H1 (cell line): ENCODE data around the gene NELL1. TPM values are rescaled to one million over a fixed set of nuclear protein-coding genes. Genes with fewer than 3 reads are reported as not detected.

Experiments used
- CTCF ChIA-PET: fragments of 300-600 bp; sonication (Branson Sonifier 250); formaldehyde crosslinking; loops from one replicate; lab custom pipeline; 2021; ENCODE audit not compliant: partially characterized antibody; lab: Charles Lee
- POLR2A ChIA-PET: fragments of 300-600 bp; sonication (Branson Sonifier 250); formaldehyde crosslinking; loops from one replicate; lab custom pipeline; 2021; ENCODE audit warnings: inconsistent platforms; ENCODE audit not compliant: partially characterized antibody; lab: Charles Lee
- DNase-seq, 2 experiments: peaks; one replicate each; pipeline versions ENCODE4 v3.0.0 to v3.0.0-alpha.2; 2010 to 2022; ENCODE audit warnings: low spot score in 2 of 2, low read depth in 1 of 2, mixed read lengths in 1 of 2
- FAIRE-seq: peaks from 2 replicates; lab custom pipeline; 2011; peaks lifted over from hg19 to GRCh38; lab: Jason Lieb, UNC
- H2AFZ ChIP-seq: 2 replicates; pipeline ENCODE4 v1.8.1; 2012; ENCODE audit warnings: low read length, inconsistent platforms
- H2AK5ac ChIP-seq: 2 replicates; pipeline ENCODE4 v1.6.1; 2013; ENCODE audit warnings: low read depth, low read length
- H2BK120ac ChIP-seq: replicated peaks from 2 replicates; pipeline ENCODE3; 2013; ENCODE audit warnings: low read depth, low read length, inconsistent platforms
- H2BK12ac ChIP-seq: 2 replicates; pipeline ENCODE4 v1.6.1; 2013; ENCODE audit warnings: low read depth, low read length
- H2BK15ac ChIP-seq: 2 replicates; pipeline ENCODE4 v1.6.1; 2013; ENCODE audit warnings: low read length
- H2BK20ac ChIP-seq: 2 replicates; pipeline ENCODE4 v1.6.1; 2013; ENCODE audit warnings: low read length
- H2BK5ac ChIP-seq: 2 replicates; pipeline ENCODE4 v1.6.1; 2013; ENCODE audit warnings: low read depth, low read length
- H3K14ac ChIP-seq: 2 replicates; pipeline ENCODE4 v1.6.1; 2013; ENCODE audit warnings: inconsistent platforms; ENCODE audit not compliant: insufficient read length
- H3K18ac ChIP-seq: 2 replicates; pipeline ENCODE4 v1.6.1; 2013; ENCODE audit warnings: low read length; ENCODE audit errors: extremely low read depth
- H3K23ac ChIP-seq: 2 replicates; pipeline ENCODE4 v1.6.1; 2013; ENCODE audit warnings: inconsistent platforms; ENCODE audit not compliant: insufficient read length
- H3K23me2 ChIP-seq: 2 replicates; pipeline ENCODE4 v1.6.1; 2013; ENCODE audit warnings: low read depth, low read length
- H3K27ac ChIP-seq: 2 replicates; pipeline ENCODE4 v1.6.1; 2011; ENCODE audit warnings: low read depth, low read length, inconsistent platforms
- H3K27me3 ChIP-seq, 4 experiments: replicated peaks in 1 of 4; 1 replicate in 1 of 4; 2 replicates in 3 of 4; pipeline versions ENCODE4 v1.6.1 to v1.8.1; 2011 to 2013; ENCODE audit warnings: low read length in 3 of 4, mild to moderate bottlenecking in 3 of 4, inconsistent platforms in 2 of 4, mixed read lengths in 2 of 4, moderate library complexity in 1 of 4; ENCODE audit not compliant: control insufficient read depth in 3 of 4, insufficient read depth in 3 of 4; ENCODE audit errors: extremely low read depth in 1 of 4
- H3K36me3 ChIP-seq, 4 experiments: 2 replicates each; pipeline versions ENCODE4 v1.6.1 to v1.8.1; 2011 to 2013; ENCODE audit warnings: mild to moderate bottlenecking in 4 of 4, low read length in 3 of 4, moderate library complexity in 2 of 4, control low read depth in 1 of 4, inconsistent platforms in 1 of 4; ENCODE audit not compliant: insufficient read depth in 4 of 4, control insufficient read depth in 2 of 4
- H3K4ac ChIP-seq: replicated peaks from 2 replicates; pipeline ENCODE3; 2013; ENCODE audit warnings: low read length, low read depth, mixed read lengths, inconsistent platforms; ENCODE audit not compliant: insufficient read length
- H3K4me1 ChIP-seq, 4 experiments: replicated peaks in 1 of 4; 1 replicate in 1 of 4; 2 replicates in 3 of 4; pipeline versions ENCODE4 v1.6.1 to v1.8.1; 2011 to 2013; ENCODE audit warnings: low read length in 3 of 4, inconsistent platforms in 2 of 4, mixed read lengths in 1 of 4; ENCODE audit not compliant: insufficient read depth in 4 of 4, control insufficient read depth in 3 of 4
- H3K4me2 ChIP-seq, 2 experiments: 2 replicates each; pipeline versions ENCODE4 v1.6.1 to v1.8.1; 2011 to 2013; ENCODE audit warnings: low read depth in 2 of 2, low read length in 2 of 2, control low read depth in 1 of 2, inconsistent platforms in 1 of 2, mild to moderate bottlenecking in 1 of 2; ENCODE audit not compliant: insufficient read depth in 1 of 2
- H3K4me3 ChIP-seq, 4 experiments: fragments of 200-600, 300-600 bp in 1 of 4; sonication (generic), shearing (Covaris generic), sonication (Bioruptor Twin) in 1 of 4; 2 replicates each; pipeline versions ENCODE4 v1.5.1 to v1.8.1; 2011 to 2016; ENCODE audit warnings: low read length in 4 of 4, low read depth in 3 of 4, control low read depth in 2 of 4, inconsistent platforms in 2 of 4, mild to moderate bottlenecking in 2 of 4, mixed read lengths in 1 of 4, moderate library complexity in 1 of 4; ENCODE audit not compliant: insufficient read depth in 2 of 4; ENCODE audit errors: extremely low read depth in 1 of 4
- H3K56ac ChIP-seq: replicated peaks from 2 replicates; pipeline ENCODE3; 2013; ENCODE audit warnings: low read depth, mild to moderate bottlenecking, mixed read lengths, low read length, inconsistent platforms; ENCODE audit not compliant: insufficient read length
- H3K79me1 ChIP-seq: 2 replicates; pipeline ENCODE4 v1.6.1; 2013; ENCODE audit warnings: low read depth, low read length, control low read depth
- H3K79me2 ChIP-seq, 2 experiments: 2 replicates each; pipeline versions ENCODE4 v1.6.1 to v1.8.1; 2012 to 2013; ENCODE audit warnings: low read length in 2 of 2, mild to moderate bottlenecking in 2 of 2, inconsistent platforms in 1 of 2; ENCODE audit not compliant: insufficient read depth in 2 of 2, control insufficient read depth in 1 of 2
- H3K9ac ChIP-seq, 4 experiments: replicated peaks in 1 of 4; 1 replicate in 1 of 4; 2 replicates in 3 of 4; pipeline versions ENCODE4 v1.6.1 to v1.8.1; 2011 to 2013; ENCODE audit warnings: low read depth in 3 of 4, low read length in 3 of 4, control low read depth in 2 of 4, mild to moderate bottlenecking in 2 of 4, moderate library complexity in 2 of 4, inconsistent platforms in 1 of 4; ENCODE audit errors: extremely low read depth in 1 of 4
- H3K9me3 ChIP-seq, 2 experiments: 2 replicates each; pipeline versions ENCODE4 v1.6.1 to v1.8.1; 2012 to 2013; ENCODE audit warnings: mild to moderate bottlenecking in 2 of 2, moderate library complexity in 2 of 2, control low read depth in 1 of 2, inconsistent platforms in 1 of 2, low read depth in 1 of 2, low read length in 1 of 2, mixed read lengths in 1 of 2; ENCODE audit not compliant: insufficient read depth in 2 of 2
- H4K20me1 ChIP-seq, 2 experiments: replicated peaks in 1 of 2; 2 replicates each; pipeline versions ENCODE3 to v1.8.1; 2011 to 2013; ENCODE audit warnings: inconsistent platforms in 2 of 2, low read length in 2 of 2, mild to moderate bottlenecking in 1 of 2; ENCODE audit not compliant: insufficient read depth in 2 of 2, control insufficient read depth in 1 of 2
- H4K5ac ChIP-seq: 2 replicates; pipeline ENCODE4 v1.6.1; 2013; ENCODE audit warnings: low read length, low read depth, mixed read lengths, inconsistent platforms; ENCODE audit not compliant: insufficient read length
- H4K8ac ChIP-seq: 2 replicates; pipeline ENCODE4 v1.8.0; 2013; ENCODE audit warnings: mild to moderate bottlenecking, moderate library complexity, low read length, inconsistent platforms; ENCODE audit not compliant: insufficient read depth; ENCODE audit errors: extremely low read depth
- H4K91ac ChIP-seq: replicated peaks from 2 replicates; pipeline ENCODE3; 2013; ENCODE audit warnings: low read length, mixed read lengths, inconsistent platforms; ENCODE audit not compliant: insufficient read length
- CTCF ChIP-seq, 3 experiments: IDR thresholded peaks; 1 replicate in 2 of 3; 2 replicates in 1 of 3; pipeline versions ENCODE4 v1.5.1 to v1.6.1; 2011; ENCODE audit warnings: low read length in 3 of 3, mild to moderate bottlenecking in 3 of 3, inconsistent platforms in 2 of 3, low read depth in 1 of 3, moderate library complexity in 1 of 3; ENCODE audit not compliant: insufficient read depth in 1 of 3; ENCODE audit errors: control extremely low read depth in 1 of 3
- FOSL1 ChIP-seq: IDR thresholded peaks from 2 replicates; pipeline ENCODE4 v1.6.1; 2011; ENCODE audit warnings: mild to moderate bottlenecking, low read depth, low read length, moderate library complexity; ENCODE audit not compliant: insufficient read depth
- HDAC6 ChIP-seq: IDR thresholded peaks from one replicate; pipeline ENCODE4 v1.7.1; 2012; ENCODE audit warnings: low read depth, mild to moderate bottlenecking, inconsistent platforms, low read length, moderate library complexity
- JUN ChIP-seq: IDR thresholded peaks from 2 replicates; pipeline ENCODE4 v1.6.1; 2011; ENCODE audit warnings: low read depth, mild to moderate bottlenecking, improper control_type of control experiment, low read length
- KDM1A ChIP-seq: fragments of 200-600, 300-600 bp; sonication (generic); IDR thresholded peaks from 2 replicates; pipeline ENCODE4 v1.7.1; 2016; ENCODE audit warnings: mild to moderate bottlenecking, low read length, borderline replicate concordance
- MAX ChIP-seq: IDR thresholded peaks from 2 replicates; pipeline ENCODE4 v1.6.1; 2012; ENCODE audit warnings: inconsistent platforms
- TAF7 ChIP-seq: optimal IDR thresholded peaks from 2 replicates; pipeline ENCODE3; 2011; ENCODE audit warnings: low read depth, mild to moderate bottlenecking, inconsistent platforms, low read length, moderate library complexity, borderline replicate concordance
- TEAD4 ChIP-seq: IDR thresholded peaks from 2 replicates; pipeline ENCODE4 v1.6.1; 2012; ENCODE audit warnings: low read depth, low read length, inconsistent platforms, mixed read lengths
- WGBS, 2 experiments: shearing (Covaris generic) in 1 of 2; methylation state at CpG; one replicate each; pipeline versions ENCODE4 v1.1.6 to v1.1.7; 2013 to 2015; ENCODE audit warnings: low lambda C conversion rate in 2 of 2, mixed read lengths in 2 of 2, inconsistent platforms in 1 of 2, low coverage in 1 of 2, missing lambda C conversion rate in 1 of 2; ENCODE audit not compliant: insufficient replicate concordance in 2 of 2, insufficient coverage in 1 of 2, insufficient read length in 1 of 2; ENCODE audit errors: extremely low coverage in 1 of 2, missing lambda C conversion rate in 1 of 2; 5-methylcytosine and 5-hydroxymethylcytosine counted together
- polyA plus RNA-seq, 7 experiments: library from polyadenylated mRNA; depleted of rRNA in 3 of 7; stranded (reverse) in 5 of 7; unstranded in 2 of 7; fragments of >200 nt in 5 of 7; fragments of 200-250 nt in 2 of 7; gene quantifications; 1 replicate in 5 of 7; 2 replicates in 1 of 7; 4 replicates in 1 of 7; pipeline versions ENCODE4 v1.2.1 to v1.2.3, GENCODE V29; 2011 to 2013; ENCODE audit warnings: missing spikeins in 2 of 7, mixed read lengths in 2 of 7
- total RNA-seq: library from RNA; stranded (reverse); fragmentation: NEBNext Ultra II Directional; extraction: Animal tissue kit (Norgen Biotek cat#: 25700); gene quantifications from 2 replicates; pipeline ENCODE4 v1.2.1, GENCODE V29; 2021

Gene NELL1
- total and polyA plus RNA-seq, 2 of the 8 experiments (the other 6 are each of a cell fraction or from before 2014, with no cell fraction given) = 0.21 TPM; not detected in 1

GRCh38 chr11:21007297-21007696 lies 337.9 kb downstream of the NELL1 start:
- Histone ChIP-seq H2BK20ac (no peak overlapping the region), H2BK120ac (no peak overlapping the region), H3K27ac (no peak overlapping the region), H3K79me2 (no peaks in the 10 kb centered on the region), H3K23ac (no peak overlapping the region), H2BK15ac (no peak overlapping the region), H3K14ac (no peak overlapping the region), H3K18ac (no peak overlapping the region), H2AK5ac (no peak overlapping the region), H3K23me2 (no peaks in the 10 kb centered on the region), H2BK5ac (no peak overlapping the region), H3K9ac (0 out of 7 replicates have a peak overlapping the region, but pooled peaks of 1 of the 4 experiments have one; percentile 27), H4K91ac (no peak overlapping the region), H3K4me1 (peaks cover 0 to 4% (median 1%) of the 10 kb centered on the region in 4 experiments; a peak in 2 of 7 replicates), H3K9me3 (no peaks in the 10 kb centered on the region), H4K20me1 (no peaks in the 10 kb centered on the region), H3K4me2 (no peak overlapping the region), H2BK12ac (no peak overlapping the region), H3K79me1 (no peaks in the 10 kb centered on the region), H3K56ac (no peak overlapping the region), H3K4ac (no peak overlapping the region), H3K36me3 (no peaks in the 10 kb centered on the region; a peak in 1 of 8 replicates), H4K5ac (no peak overlapping the region), H3K27me3 (no peaks in the 10 kb centered on the region), H3K4me3 (no peak overlapping the region), H2AFZ (no peak overlapping the region), H4K8ac (no peak overlapping the region)
- CTCF ChIA-PET = interaction anchor here (1.3 kb wide), 1 partner anchor 252 kb away, joined by 5 read pairs; no protein-coding TSS in a partner anchor
- DNase-seq (no peak), FAIRE-seq (no peak)
- no peak for TF ChIP-seq CTCF (IDR thresholded peaks at IDR 0.05; ENCODE audit: control extremely low read depth in 1 of 3, insufficient read depth in 1 of 3, low read depth in 1 of 3, low read length in 3 of 3)
- no peak for TF ChIP-seq HDAC6
- no peak for TF ChIP-seq MAX
- TF ChIP-seq TEAD4 = no peak
- no peak for TF ChIP-seq KDM1A
- no peak for TF ChIP-seq TAF7
- no peak for TF ChIP-seq FOSL1
- TF ChIP-seq JUN = no peak
- WGBS, 2 experiments = 79% methylated on average over 3 of the region's 3 CpGs; no CpG with 5 or more reads in 1 of the 2 experiments
- POLR2A ChIA-PET = interaction anchor here (0.5 kb wide), 1 partner anchor 43 kb away, joined by 4 read pairs; no protein-coding TSS in a partner anchor
